MM.1S (cell line): Measurements from ENCODE around the gene LSAMP.

ENCODE experiments used
- CTCF ChIP-seq: fragments of 300-600 bp; sonication (generic); IDR thresholded peaks from 2 replicates; pipeline ENCODE4 v1.5.1; 2016; ENCODE audit warnings: antibody characterized with exemption, low read length, mixed read lengths
- EZH2 ChIP-seq: fragments of 300-600 bp; sonication (generic); optimal IDR thresholded peaks from 2 replicates; pipeline ENCODE3; 2017; ENCODE audit warnings: low read depth, mild to moderate bottlenecking, antibody characterized with exemption, low read length, mixed read lengths
- EZH2phosphoT487 ChIP-seq: fragments of 300-600 bp; sonication (generic); IDR thresholded peaks from 2 replicates; pipeline ENCODE4 v1.6.1; 2018; ENCODE audit warnings: antibody characterized with exemption, low read length

GRCh38 chr3:116140100-116140689 lies 305.1 kb downstream of the LSAMP start:
- TF ChIP-seq CTCF: peak; percentile 89
- TF ChIP-seq EZH2: no peak
- TF ChIP-seq EZH2phosphoT487: no peak
